ENCODE measurements around the gene FAM193B.
A peak's percentile ranks its signal among the peaks of the same experiment; 100 is the strongest.
"Not testable (repeated sequence)": the region's sequence is repeated elsewhere in the genome, so short reads cannot be mapped to it uniquely, and the experiment has no call there.

The FAM193B gene

DNA sequence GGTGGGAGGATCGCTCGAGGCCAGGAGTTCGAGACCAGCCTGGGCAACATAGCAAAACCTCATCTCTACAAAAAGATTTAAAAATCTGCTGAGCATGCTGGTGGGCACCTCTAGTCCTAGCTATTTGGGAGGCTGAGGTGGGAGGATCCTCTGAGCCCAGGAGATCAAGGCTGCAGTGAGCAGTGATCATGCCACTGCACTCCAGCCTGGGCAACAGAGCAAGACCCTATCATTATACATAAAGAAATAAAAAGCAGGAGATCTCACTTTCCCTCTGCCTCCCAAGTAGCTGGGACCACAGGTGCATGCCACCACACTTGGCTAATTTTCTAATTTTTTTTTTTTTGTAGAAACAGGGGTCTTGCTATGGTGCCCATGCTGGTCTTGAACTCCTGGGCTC, 68.6 kb downstream of the FAM193B start:
- not testable (repeated sequence) for DNase-seq (ENCODE audit: low spot score)

DNA sequence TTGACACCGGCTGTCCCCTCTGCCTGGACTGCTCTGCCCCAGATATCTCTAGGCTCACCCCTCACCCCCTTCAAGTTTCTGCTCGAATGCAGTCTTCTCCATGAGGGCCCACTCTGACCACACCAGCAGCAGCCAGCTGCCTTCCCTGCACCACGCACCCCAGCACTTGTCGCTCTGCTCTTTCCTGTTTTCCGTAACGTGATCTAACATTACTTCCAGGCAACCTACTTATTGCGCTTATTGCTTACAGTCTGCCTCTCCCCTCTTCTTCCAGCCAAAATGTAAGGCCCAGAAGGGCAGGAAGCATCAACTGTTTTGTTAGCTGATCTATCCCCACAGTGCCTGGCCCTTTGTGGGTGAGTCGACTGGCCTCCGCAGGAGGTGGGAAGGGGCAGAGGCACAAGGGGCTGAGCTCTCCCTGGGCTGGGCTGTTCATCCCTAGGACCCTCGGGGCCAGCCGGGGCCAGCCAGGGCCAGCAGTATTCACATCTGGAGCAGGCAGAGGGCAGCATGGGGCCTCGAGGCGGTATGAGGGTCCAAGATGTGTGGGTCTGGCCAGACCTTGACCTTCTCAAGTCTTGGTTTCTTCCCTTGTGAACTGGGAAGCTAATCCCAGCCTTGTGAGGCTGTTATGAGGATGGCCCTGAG, 69.3 kb downstream of the FAM193B start:
- DNase-seq (ENCODE audit: low spot score) = no peak

DNA sequence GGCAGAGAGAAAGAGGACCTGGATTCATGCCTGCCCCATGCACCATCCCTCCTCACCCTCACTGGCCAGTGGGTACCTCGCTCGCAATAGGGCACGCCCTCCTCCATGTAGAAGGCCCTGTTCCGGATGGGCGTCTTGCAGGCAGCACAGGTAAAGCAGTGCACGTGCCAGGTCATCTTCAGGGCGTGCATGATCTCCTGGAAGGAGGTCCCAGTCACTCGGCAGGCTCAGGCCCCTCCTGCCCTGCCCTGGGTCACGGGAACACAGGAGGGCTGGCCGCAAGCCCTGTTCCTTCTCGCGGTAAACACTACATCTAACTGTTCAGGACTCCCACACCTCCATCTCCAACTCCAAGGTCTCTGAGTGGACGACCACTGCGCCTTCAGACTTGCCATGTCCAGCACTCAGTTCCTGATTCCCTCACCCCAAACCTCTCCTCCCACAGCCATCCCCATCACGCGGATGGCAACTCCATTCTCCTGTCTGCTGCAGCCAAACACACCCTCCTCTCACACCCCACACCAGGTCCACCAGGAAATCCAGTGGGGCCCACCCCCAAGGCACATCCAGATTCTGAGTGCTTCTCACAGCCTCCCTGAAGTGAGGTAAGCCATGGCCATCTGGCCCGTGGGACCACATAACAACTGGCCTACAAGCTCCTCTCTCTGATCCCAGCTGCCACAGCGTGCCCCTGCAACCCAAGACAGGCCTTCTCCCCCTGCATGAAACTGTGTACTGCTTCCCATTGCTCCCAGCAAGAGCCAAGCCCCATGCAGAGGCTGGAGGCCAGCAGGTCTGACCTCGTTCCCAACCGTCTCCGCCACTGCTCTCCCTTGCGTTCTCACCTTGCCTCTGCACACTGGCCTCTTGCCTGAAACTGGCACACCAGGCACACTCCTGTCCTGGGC, 70.1 kb downstream of the FAM193B start:
- DNase-seq (ENCODE audit: low spot score) = no peak

- no peak for DNase-seq (ENCODE audit: low spot score)
Observed at GRCh38 chr5:177483042-177483441, 71.3 kb downstream of the FAM193B start.

DNA sequence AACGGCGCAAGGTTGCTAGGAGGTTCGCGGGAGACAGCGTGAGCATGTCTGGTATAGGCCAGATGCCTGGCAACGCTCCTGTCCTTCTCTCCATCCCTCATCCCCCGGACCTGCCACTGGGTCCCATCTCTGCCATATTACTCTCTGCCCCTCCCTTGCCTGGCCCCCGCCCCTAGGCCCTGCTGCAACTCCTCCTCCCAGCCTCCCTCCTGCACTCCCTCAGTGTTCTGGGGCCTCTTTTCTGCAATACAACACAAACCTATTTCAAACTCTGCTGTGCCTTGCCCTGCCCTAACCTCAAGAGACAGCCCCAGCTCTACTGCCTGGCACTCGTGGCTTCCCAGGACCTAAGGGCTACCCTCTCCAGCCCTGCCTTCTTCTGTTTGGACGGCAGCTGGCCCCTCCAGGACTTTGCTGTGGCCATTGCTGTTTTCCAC, 72.0 kb downstream of the FAM193B start:
- DNase-seq (ENCODE audit: low spot score) = no peak

GRCh38 chr5:177479774-177480173, 74.6 kb downstream of the FAM193B start:
- no peak for DNase-seq (ENCODE audit: low spot score)

DNA sequence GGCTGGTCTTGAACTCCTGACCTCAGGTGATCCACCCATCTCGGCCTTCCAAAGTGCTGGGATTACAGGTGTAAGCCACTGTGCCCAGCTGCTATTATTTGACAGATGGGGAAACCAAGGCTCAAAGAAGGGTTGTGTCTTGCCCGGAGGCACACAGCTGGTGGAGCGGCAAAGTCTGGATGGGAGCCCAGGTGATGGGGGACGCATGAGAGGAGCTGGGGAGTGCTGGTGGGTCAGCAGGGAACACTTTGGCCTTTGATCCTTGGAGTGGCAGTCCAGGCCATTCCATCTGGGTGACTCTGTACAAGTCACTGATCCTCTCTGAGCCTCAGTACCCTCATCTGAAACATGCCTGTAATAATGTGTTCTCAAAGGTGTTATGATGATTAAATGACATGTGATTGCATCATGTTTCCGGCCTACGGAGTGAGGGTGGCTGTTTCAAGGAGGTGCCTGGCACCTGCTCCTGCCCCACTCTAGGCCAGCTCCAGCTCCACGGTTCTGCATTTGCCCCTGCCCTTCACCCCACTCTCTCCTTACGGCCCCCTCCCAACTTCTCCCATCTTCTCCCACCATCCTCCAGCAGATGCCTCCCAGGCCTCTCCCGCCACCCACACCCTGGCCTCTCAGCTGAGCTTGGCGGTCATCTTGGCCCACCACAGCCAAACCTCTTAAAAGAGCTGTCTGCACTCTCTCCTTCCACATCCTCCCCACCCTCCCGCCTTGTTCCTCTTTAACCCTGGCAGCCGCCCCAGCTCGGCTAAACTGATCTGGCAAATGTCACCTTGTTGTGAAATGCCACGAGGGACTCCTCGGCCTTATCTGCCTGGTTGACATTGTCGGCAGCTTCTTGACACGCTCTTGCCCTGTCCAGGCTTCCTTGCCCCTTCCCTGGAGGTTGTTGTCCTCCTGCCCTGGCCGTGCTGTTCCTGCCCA, 75.4 kb downstream of the FAM193B start:
- DNase-seq (ENCODE audit: low spot score) = peak; percentile 27

GRCh38 chr5:177477701-177478477, 76.5 kb downstream of the FAM193B start:
- no peak for DNase-seq (ENCODE audit: low spot score)

- DNase-seq (ENCODE audit: low spot score) = no peak
Observed at GRCh38 chr5:177476531-177477233, 77.7 kb downstream of the FAM193B start.

- no peak for DNase-seq (ENCODE audit: low spot score)
Observed at GRCh38 chr5:177475563-177476427, 78.6 kb downstream of the FAM193B start.

- no peak for DNase-seq (ENCODE audit: low spot score)
Observed at GRCh38 chr5:177474846-177475562, 79.4 kb downstream of the FAM193B start.

DNA sequence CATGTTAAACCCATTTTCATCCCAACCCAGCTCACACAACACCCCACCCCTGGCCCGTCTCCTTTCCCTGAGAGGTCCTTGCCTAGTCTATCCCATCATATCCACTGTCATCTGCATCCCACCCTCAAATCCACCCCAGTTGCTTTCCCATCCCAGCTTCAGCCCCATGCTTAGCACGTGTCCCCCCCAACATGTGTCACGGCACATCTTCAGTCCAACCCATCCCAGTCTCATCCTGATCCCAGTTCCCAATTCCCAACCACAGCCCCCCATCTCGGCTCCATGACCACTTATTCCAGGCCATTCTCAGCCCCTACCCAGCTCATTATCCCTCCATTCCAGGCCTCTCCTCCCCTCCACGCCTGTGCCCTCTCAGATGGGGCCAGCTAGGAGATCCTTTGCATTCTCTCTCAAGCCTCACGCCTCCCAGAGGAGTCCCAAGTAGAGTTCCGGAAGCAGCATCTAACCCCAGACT, 80.3 kb downstream of the FAM193B start:
- DNase-seq (ENCODE audit: low spot score) = no peak

DNA sequence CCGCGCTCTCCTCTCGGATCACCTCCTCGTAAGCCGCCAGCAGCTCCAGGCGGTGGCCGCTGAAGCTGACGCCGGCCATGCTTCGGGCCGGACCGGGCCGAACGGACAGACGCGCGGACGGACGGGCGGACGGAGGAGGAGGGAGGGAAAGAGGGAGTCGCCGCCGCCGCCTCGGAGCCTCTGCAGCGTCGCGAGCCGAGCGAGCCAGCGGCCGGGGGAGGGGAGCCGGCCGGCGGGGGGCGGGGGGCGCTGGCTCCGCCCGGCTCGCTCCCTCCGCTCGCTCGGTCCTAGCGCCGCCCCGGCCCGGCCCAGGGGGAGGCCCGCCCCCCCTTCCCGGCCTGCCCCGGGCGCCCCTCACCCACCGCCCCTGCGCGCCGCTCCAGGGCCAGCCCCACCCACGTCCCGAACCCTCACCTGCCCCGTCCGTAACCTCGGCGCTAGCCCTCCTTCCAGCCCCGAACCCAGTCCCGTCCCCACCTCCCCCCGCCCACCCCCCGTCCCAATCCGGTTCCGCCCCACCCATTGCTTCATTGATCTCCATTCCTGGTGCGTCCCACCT, 80.8 kb downstream of the FAM193B start, which contains the start of gene DBN1:
TSS of gene DBN1 (minus strand) at position 192 of the 559 bp plus-strand sequence. CDS start at position 79, 113 bp downstream.
- no peak for DNase-seq (ENCODE audit: low spot score)

- peak; percentile 51 for DNase-seq (ENCODE audit: low spot score)
Observed at GRCh38 chr5:177472460-177473442, 81.6 kb downstream of the FAM193B start.

- DNase-seq (ENCODE audit: low spot score) = peak; percentile 48
Observed at GRCh38 chr5:177471610-177472356, 82.6 kb downstream of the FAM193B start.

- DNase-seq (ENCODE audit: low spot score) = no peak
Observed at GRCh38 chr5:177470759-177471536, 83.4 kb downstream of the FAM193B start.
